Memory B cell (primary cell): ENCODE data around the gene SLC6A6.

Source experiments
- ATAC-seq: fragments of 150-1000 bp; cut with Tn5 transposase; 2 replicates; pipeline ENCODE4 v1.10.0; 2021; ENCODE audit warnings: low read depth, mild to moderate bottlenecking, moderate library complexity
- DNase-seq, 2 donors: peaks; one replicate each; pipeline ENCODE4 v3.0.0; 2022; ENCODE audit warnings: low spot score in 2 of 2
- H3K27ac Mint-ChIP-seq: one replicate; pipeline ENCODE4 v1.8.0; 2022; ENCODE audit warnings: mild to moderate bottlenecking, moderate library complexity, mixed read lengths
- H3K27me3 Mint-ChIP-seq: one replicate; pipeline ENCODE4 v1.8.0; 2022; ENCODE audit warnings: mixed read lengths
- H3K36me3 Mint-ChIP-seq: one replicate; pipeline ENCODE4 v1.8.0; 2022; ENCODE audit warnings: mild to moderate bottlenecking, mixed read lengths
- H3K4me1 Mint-ChIP-seq: one replicate; pipeline ENCODE4 v1.8.0; 2022; ENCODE audit warnings: mixed read lengths
- H3K4me3 Mint-ChIP-seq: one replicate; pipeline ENCODE4 v1.8.0; 2022; ENCODE audit warnings: mild to moderate bottlenecking, moderate library complexity, mixed read lengths
- H3K9me3 Mint-ChIP-seq: one replicate; pipeline ENCODE4 v1.8.0; 2022; ENCODE audit warnings: mixed read lengths

SLC6A6 gene

GRCh38 chr3:14518893-14519292, 116.5 kb downstream of the SLC6A6 start:
- H3K4me1 Mint-ChIP-seq, result no peaks in the 10 kb centered on the region
- H3K27ac Mint-ChIP-seq, result no peak overlapping the region
- H3K9me3 Mint-ChIP-seq, result no peaks in the 10 kb centered on the region
- ATAC-seq (no peak), DNase-seq (no peak)
- H3K36me3 Mint-ChIP-seq, result no peaks in the 10 kb centered on the region
- H3K4me3 Mint-ChIP-seq, result no peak overlapping the region
- peaks cover 13% of the 10 kb centered on the region for H3K27me3 Mint-ChIP-seq

- H3K36me3 Mint-ChIP-seq, result no peaks in the 10 kb centered on the region
- DNase-seq (no peak), ATAC-seq (no peak)
- peaks cover 13% of the 10 kb centered on the region for H3K27me3 Mint-ChIP-seq
- no peak overlapping the region for H3K27ac Mint-ChIP-seq
- H3K4me1 Mint-ChIP-seq, result no peaks in the 10 kb centered on the region
- no peak overlapping the region for H3K4me3 Mint-ChIP-seq
- H3K9me3 Mint-ChIP-seq, result no peaks in the 10 kb centered on the region
These were observed 117.0 kb downstream of the SLC6A6 start for GRCh38 chr3:14519406-14519805.

GRCh38 chr3:14520149-14520548, 117.7 kb downstream of the SLC6A6 start:
- Mint-ChIP-seq H3K9me3 (no peaks in the 10 kb centered on the region), H3K27ac (no peak overlapping the region), H3K36me3 (no peaks in the 10 kb centered on the region), H3K4me3 (no peak overlapping the region), H3K27me3 (peaks cover 13% of the 10 kb centered on the region), H3K4me1 (no peaks in the 10 kb centered on the region)
- no peak for ATAC-seq
- no peak for DNase-seq

GRCh38 chr3:14520967-14521366, 118.6 kb downstream of the SLC6A6 start:
- H3K27me3 Mint-ChIP-seq, result peaks cover 14% of the 10 kb centered on the region
- no peak for DNase-seq
- ATAC-seq, result no peak
- no peaks in the 10 kb centered on the region for H3K9me3 Mint-ChIP-seq
- H3K36me3 Mint-ChIP-seq, result no peaks in the 10 kb centered on the region
- H3K4me3 Mint-ChIP-seq, result no peak overlapping the region
- H3K27ac Mint-ChIP-seq, result no peak overlapping the region
- H3K4me1 Mint-ChIP-seq, result no peaks in the 10 kb centered on the region

- Mint-ChIP-seq H3K4me1 (no peaks in the 10 kb centered on the region), H3K36me3 (no peaks in the 10 kb centered on the region), H3K27ac (no peak overlapping the region), H3K9me3 (no peaks in the 10 kb centered on the region), H3K27me3 (peaks cover 17% of the 10 kb centered on the region), H3K4me3 (no peak overlapping the region)
- ATAC-seq (no peak), DNase-seq (no peak)
These were observed 119.2 kb downstream of the SLC6A6 start for GRCh38 chr3:14521611-14522010.

- peaks cover 16% of the 10 kb centered on the region for H3K27me3 Mint-ChIP-seq
- no peaks in the 10 kb centered on the region for H3K9me3 Mint-ChIP-seq
- H3K27ac Mint-ChIP-seq, result no peak overlapping the region
- no peaks in the 10 kb centered on the region for H3K36me3 Mint-ChIP-seq
- no peak overlapping the region for H3K4me3 Mint-ChIP-seq
- DNase-seq (no peak), ATAC-seq (no peak)
- H3K4me1 Mint-ChIP-seq, result no peaks in the 10 kb centered on the region
These were observed 119.8 kb downstream of the SLC6A6 start for GRCh38 chr3:14522129-14522691.

- no peaks in the 10 kb centered on the region for H3K9me3 Mint-ChIP-seq
- no peaks in the 10 kb centered on the region for H3K4me1 Mint-ChIP-seq
- ATAC-seq (no peak), DNase-seq (no peak)
- no peak overlapping the region for H3K27ac Mint-ChIP-seq
- H3K36me3 Mint-ChIP-seq, result no peaks in the 10 kb centered on the region
- peaks cover 16% of the 10 kb centered on the region for H3K27me3 Mint-ChIP-seq
- no peak overlapping the region for H3K4me3 Mint-ChIP-seq
These were observed 120.4 kb downstream of the SLC6A6 start for GRCh38 chr3:14522768-14523167.

GRCh38 chr3:14523792-14524191, 121.4 kb downstream of the SLC6A6 start:
- no peaks in the 10 kb centered on the region for H3K36me3 Mint-ChIP-seq
- DNase-seq (no peak), ATAC-seq (no peak)
- no peaks in the 10 kb centered on the region for H3K4me1 Mint-ChIP-seq
- H3K4me3 Mint-ChIP-seq, result no peak overlapping the region
- H3K27ac Mint-ChIP-seq, result no peak overlapping the region
- H3K9me3 Mint-ChIP-seq, result no peaks in the 10 kb centered on the region
- peaks cover 18% of the 10 kb centered on the region for H3K27me3 Mint-ChIP-seq

- Mint-ChIP-seq H3K27me3 (peaks cover 18% of the 10 kb centered on the region), H3K27ac (no peak overlapping the region), H3K4me1 (no peaks in the 10 kb centered on the region), H3K4me3 (no peak overlapping the region), H3K9me3 (no peaks in the 10 kb centered on the region), H3K36me3 (no peaks in the 10 kb centered on the region)
- no peak for ATAC-seq
- DNase-seq, result no peak
These were observed 121.9 kb downstream of the SLC6A6 start for GRCh38 chr3:14524311-14524711.

- DNase-seq, result no peak
- no peak overlapping the region for H3K4me3 Mint-ChIP-seq
- H3K9me3 Mint-ChIP-seq, result peaks cover 2% of the 10 kb centered on the region
- peaks cover 20% of the 10 kb centered on the region for H3K27me3 Mint-ChIP-seq
- no peak overlapping the region for H3K27ac Mint-ChIP-seq
- no peak for ATAC-seq
- no peaks in the 10 kb centered on the region for H3K36me3 Mint-ChIP-seq
- no peaks in the 10 kb centered on the region for H3K4me1 Mint-ChIP-seq
These were observed 122.7 kb downstream of the SLC6A6 start for GRCh38 chr3:14524920-14525660.

GRCh38 chr3:14525685-14526631, 123.6 kb downstream of the SLC6A6 start:
- Mint-ChIP-seq H3K4me1 (no peaks in the 10 kb centered on the region), H3K9me3 (peaks cover 2% of the 10 kb centered on the region), H3K27ac (no peak overlapping the region), H3K27me3 (peaks cover 21% of the 10 kb centered on the region), H3K36me3 (no peaks in the 10 kb centered on the region), H3K4me3 (no peak overlapping the region)
- DNase-seq (no peak), ATAC-seq (no peak)

GRCh38 chr3:14528081-14528480, 125.7 kb downstream of the SLC6A6 start:
- no peak for ATAC-seq
- no peak overlapping the region for H3K27ac Mint-ChIP-seq
- no peak for DNase-seq
- no peaks in the 10 kb centered on the region for H3K36me3 Mint-ChIP-seq
- peaks cover 2% of the 10 kb centered on the region for H3K9me3 Mint-ChIP-seq
- H3K4me3 Mint-ChIP-seq, result no peak overlapping the region
- H3K27me3 Mint-ChIP-seq, result peaks cover 15% of the 10 kb centered on the region
- no peaks in the 10 kb centered on the region for H3K4me1 Mint-ChIP-seq

GRCh38 chr3:14531856-14532395, 129.5 kb downstream of the SLC6A6 start:
- Mint-ChIP-seq H3K9me3 (peaks cover 2% of the 10 kb centered on the region), H3K4me1 (no peaks in the 10 kb centered on the region), H3K4me3 (no peak overlapping the region), H3K27me3 (peaks cover 8% of the 10 kb centered on the region), H3K27ac (no peak overlapping the region), H3K36me3 (no peaks in the 10 kb centered on the region)
- DNase-seq (no peak), ATAC-seq (no peak)
